Renal cortical epithelial cell (primary cell): ENCODE data around the gene NTM. TPM values are rescaled to one million over a fixed set of nuclear protein-coding genes. Genes with fewer than 3 reads are reported as not detected.

Source experiments
- DNase-seq: peaks from one replicate; pipeline ENCODE4 v3.0.0-alpha.2; 2011; ENCODE audit warnings: low read depth
- total RNA-seq: library from RNA; depleted of rRNA; stranded (reverse); fragments of >200 nt; gene quantifications from 2 replicates; pipeline ENCODE4 v1.2.3, GENCODE V29; 2014

NTM gene
- total RNA-seq, 1 donor from 2014 or later = 0.85 TPM

GRCh38 chr11:131917634-131918384 is 547.4 kb downstream of the NTM start:
- DNase-seq = no peak

- DNase-seq = no peak
These were observed 548.2 kb downstream of the NTM start for GRCh38 chr11:131918663-131919062.

DNA sequence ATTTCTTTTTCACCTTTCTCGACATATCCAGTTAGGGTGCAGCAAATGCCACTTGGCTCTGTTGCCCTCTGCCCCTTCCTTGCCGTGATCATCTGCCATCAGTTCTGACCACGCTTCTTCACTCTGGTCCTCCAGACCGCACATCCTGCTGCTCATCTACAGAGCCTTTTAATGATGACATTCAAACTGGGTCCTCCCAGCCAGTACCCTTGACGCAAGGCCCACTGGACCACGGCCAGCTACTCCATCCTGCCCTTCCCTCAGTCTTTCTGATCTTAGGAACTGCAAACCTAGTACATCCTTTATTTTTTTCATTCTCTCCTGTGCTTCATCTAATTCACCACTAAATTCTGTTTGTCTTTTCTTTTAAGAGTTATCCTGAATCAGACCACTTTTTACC is 551.8 kb downstream of the NTM start:
- no peak for DNase-seq

- no peak for DNase-seq
These were observed 552.9 kb downstream of the NTM start for GRCh38 chr11:131923309-131923708.

- DNase-seq = no peak
These were observed 553.6 kb downstream of the NTM start for GRCh38 chr11:131924001-131924400.

GRCh38 chr11:131924457-131925201 is 554.2 kb downstream of the NTM start:
- DNase-seq = peak; percentile 90

GRCh38 chr11:131925829-131926228 is 555.4 kb downstream of the NTM start:
- DNase-seq = peak; percentile 33

GRCh38 chr11:131928992-131929391 is 558.6 kb downstream of the NTM start:
- DNase-seq = no peak

- no peak for DNase-seq
These were observed 562.3 kb downstream of the NTM start for GRCh38 chr11:131932584-131933325.

- DNase-seq = no peak
These were observed 563.6 kb downstream of the NTM start for GRCh38 chr11:131934006-131934405.

DNA sequence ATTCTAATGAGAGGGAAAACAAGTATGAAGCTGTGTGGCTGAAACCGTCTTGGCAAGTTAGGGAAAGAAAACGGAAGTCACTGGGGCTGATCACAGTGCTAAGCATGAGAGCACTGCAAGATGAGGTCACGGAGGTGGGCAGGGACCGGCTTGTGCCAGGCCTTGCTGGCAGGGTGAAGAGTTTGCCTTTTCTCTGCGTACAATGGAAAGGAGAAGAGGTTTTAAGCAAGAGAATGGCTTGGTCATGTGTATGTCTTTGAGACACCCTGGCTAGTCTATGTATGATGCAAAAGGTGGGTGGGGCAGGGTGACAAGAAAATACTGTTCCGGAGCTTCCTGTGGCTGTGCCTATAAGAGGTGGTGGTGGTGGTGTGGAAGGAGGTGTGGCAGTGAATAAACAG is 567.9 kb downstream of the NTM start:
- peak; percentile 90 for DNase-seq

DNA sequence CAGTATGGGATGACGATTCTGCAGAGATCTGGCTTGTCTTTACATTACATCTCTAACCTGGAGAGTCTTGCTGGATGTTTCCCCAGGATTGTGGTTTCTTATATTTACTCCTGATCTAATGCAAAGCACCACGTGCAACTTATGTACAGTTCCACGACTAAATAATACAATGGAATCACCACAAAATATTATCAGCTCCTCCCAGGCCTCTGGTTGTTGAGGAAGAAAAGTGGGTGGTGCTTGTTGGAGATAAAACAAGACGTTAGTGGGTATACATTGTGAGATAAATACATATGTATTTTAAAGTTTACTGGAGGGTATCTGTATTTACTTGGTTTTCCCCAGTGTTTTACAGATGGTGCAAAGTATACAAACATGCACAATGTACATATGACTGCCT is 569.7 kb downstream of the NTM start:
- no peak for DNase-seq

DNA sequence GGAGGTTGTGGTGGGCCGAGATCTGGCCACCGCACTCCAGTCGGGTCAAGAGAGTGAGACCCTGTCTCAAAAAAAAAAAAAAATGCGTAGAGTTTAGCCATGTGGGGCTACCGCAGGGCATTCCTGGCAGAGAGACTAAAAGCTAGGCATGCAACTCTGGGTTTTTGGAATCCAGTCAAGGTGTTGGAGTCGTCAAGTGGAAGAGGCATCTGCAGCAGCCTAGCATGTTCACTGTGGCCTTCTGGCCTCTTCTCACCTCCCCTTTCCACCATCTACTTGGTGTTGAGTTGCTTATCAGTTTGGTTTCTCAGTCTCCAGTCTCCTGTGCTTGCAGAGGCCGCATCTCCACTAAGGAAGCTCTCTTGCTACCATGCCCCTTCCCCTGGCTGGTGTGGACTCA is 572.5 kb downstream of the NTM start:
- DNase-seq = no peak

DNA sequence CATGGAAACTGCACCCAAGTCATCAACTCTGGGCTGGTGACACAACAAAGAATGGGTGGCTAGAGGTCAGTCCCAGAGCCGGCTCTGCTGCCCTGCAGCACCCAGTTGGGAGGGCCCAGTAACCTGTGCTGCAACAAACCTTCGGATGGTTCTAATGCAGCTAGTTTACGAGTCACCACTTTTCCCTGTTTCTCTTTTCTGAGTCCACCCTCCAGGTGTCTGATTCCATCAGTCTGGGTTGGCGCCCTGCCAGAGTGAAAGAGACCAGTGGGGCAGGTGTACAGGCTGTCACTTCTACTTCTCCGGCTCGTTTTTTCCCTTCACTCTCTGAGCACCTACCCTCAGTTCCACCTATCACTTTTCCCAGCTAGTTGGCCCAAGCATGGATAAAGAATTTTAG is 572.9 kb downstream of the NTM start:
- DNase-seq = no peak

GRCh38 chr11:131944736-131945135 is 574.3 kb downstream of the NTM start:
- DNase-seq = no peak

DNA sequence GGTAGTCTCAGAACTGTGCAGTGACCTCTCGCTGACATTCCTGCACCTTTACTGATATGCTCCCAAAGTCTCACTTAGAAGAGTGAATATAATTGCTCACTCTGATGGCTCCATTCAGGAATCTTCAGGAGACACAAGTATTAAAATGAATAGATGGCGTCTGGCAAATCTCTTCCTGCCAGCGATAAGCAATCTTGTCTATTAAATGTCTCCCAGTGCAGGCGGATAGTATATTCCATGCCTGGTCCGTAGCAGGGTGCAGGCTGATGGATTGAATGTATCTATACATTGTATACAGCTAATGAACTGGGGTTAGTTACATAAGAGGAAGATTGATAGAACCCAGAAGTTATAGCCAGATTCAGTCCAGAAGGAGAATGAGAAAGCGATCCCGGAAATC is 575.3 kb downstream of the NTM start:
- DNase-seq = no peak

- DNase-seq = no peak
These were observed 577.1 kb downstream of the NTM start for GRCh38 chr11:131947511-131947910.

GRCh38 chr11:131951121-131951520 is 580.7 kb downstream of the NTM start:
- no peak for DNase-seq

- DNase-seq = no peak
These were observed 583.7 kb downstream of the NTM start for GRCh38 chr11:131954146-131954545.

DNA sequence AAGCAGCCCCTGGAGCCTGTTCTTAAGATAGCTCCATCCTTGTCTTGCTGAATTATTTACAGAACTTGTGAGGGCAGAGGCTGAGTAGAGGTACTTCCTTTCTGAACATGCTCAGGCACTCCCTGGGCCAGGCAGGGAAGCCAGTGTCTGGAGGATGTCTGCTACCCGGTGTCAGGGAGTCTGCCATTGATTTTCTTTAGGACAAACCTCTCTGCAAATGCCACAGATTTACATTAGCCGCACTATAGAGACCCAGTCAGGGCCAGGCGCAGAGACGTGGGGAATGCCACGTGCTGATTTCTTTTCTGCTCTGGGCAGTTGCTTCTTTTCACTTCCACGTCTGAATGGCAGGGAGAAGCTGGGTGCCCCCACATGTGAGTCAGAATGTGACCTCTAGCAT is 585.5 kb downstream of the NTM start:
- DNase-seq = no peak

DNA sequence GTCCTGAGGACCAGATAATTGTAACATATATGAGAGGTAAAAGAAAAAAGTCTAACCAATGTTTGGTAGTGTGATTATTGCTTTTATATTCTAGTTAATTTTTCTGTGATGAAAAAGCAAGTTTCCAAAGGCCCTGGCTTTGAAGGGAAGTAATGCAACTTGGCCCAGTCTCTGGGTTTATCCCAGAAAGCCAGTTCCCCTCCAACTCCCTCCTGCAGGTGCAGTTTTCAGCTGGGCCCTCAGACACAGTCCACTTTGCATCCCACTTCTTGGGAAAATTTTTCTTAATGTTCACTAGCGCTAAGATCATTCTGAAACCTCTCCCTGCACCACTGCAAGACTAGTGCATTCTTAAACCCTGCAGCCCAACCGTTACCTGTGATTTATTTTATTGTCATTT is 586.8 kb downstream of the NTM start:
- no peak for DNase-seq

DNA sequence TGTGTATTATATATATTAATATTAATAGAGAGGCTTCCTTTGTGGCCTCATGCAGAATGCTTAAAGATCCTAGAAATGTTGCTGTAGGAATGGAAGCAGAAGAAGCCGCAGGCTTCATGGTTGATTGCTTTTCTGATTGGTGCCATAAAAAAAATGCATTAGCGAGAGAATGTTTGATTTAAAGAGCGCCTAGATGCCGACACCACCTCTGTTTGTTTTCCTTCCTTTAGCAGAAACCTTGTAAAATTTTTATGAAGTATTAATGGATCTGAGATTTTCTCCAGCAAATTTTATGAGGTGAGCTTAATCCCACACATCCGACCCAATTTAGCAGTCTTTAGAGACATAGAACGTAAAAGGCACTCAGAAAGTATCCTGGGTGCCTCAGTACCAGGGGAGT is 587.5 kb downstream of the NTM start:
- no peak for DNase-seq

- DNase-seq = no peak
These were observed 592.4 kb downstream of the NTM start for GRCh38 chr11:131962818-131963217.
